ENCODE results near the gene TNPO2. TPM values are rescaled to one million over a fixed set of nuclear protein-coding genes. Genes with fewer than 3 reads are reported as not detected.

The TNPO2 gene
- total and polyA plus RNA-seq, 2 of the 13 experiments (the other 11 are each of a cell fraction or from before 2014, with no cell fraction given), result 31.7 to 61.0 TPM

GRCh38 chr19:12757544-12758274, 34.0 kb upstream of the TNPO2 start (continued):
- no peak for TF ChIP-seq THAP7 (CRISPR knock-in tag; IDR thresholded peaks at IDR 0.05)
- TF ChIP-seq MTF2 (CRISPR knock-in tag; IDR thresholded peaks at IDR 0.05; ENCODE audit: borderline replicate concordance), result no peak
- no peak for TF ChIP-seq NFE2L2 (IDR thresholded peaks at IDR 0.05; ENCODE audit: low read length)
- 0 out of 2 replicates have a peak, but pooled peaks have one; percentile 35 for TF ChIP-seq ZMAT3 (CRISPR knock-in tag; conservative IDR thresholded peaks at IDR 0.05)
- TF ChIP-seq ZNF18 (CRISPR knock-in tag; IDR thresholded peaks at IDR 0.05; ENCODE audit: insufficient replicate concordance), result no peak
- TF ChIP-seq NBN (conservative IDR thresholded peaks at IDR 0.05), result no peak
- no peak for TF ChIP-seq ZHX1 (CRISPR knock-in tag; IDR thresholded peaks at IDR 0.05; ENCODE audit: low read depth)
- TF ChIP-seq ZNF788 (CRISPR knock-in tag; IDR thresholded peaks at IDR 0.05; ENCODE audit: borderline replicate concordance), result peak; percentile 55; the same call in 1 of the 2 replicates
- TF ChIP-seq MAX (IDR thresholded peaks at IDR 0.05), result peak; percentile 47
- TF ChIP-seq ZNF543 (CRISPR knock-in tag; IDR thresholded peaks at IDR 0.05), result no peak
- TF ChIP-seq PRDM10 (CRISPR knock-in tag; IDR thresholded peaks at IDR 0.05; ENCODE audit: low read depth), result no peak
- no peak for TF ChIP-seq ZBTB34 (CRISPR knock-in tag; IDR thresholded peaks at IDR 0.05)
- peak; percentile 52 for TF ChIP-seq AGO2 (optimal IDR thresholded peaks at IDR 0.05; ENCODE audit: low read depth, low read length)
- TF ChIP-seq ZNF124 (CRISPR knock-in tag; IDR thresholded peaks at IDR 0.05), result no peak
- TF ChIP-seq BRCA1 (CRISPR knock-in tag; IDR thresholded peaks at IDR 0.05), result 0 out of 2 replicates have a peak, but pooled peaks have one; percentile 44
- no peak for TF ChIP-seq ATF2 (CRISPR knock-in tag; IDR thresholded peaks at IDR 0.05)
- no peak for TF ChIP-seq FOSL1 (CRISPR knock-in tag; IDR thresholded peaks at IDR 0.05; ENCODE audit: borderline replicate concordance)
